Mucosa of stomach (tissue), 1 donor: ENCODE results near the gene NANOS3.
"Not testable (repeated sequence)": the region's sequence is repeated elsewhere in the genome, so short reads cannot be mapped to it uniquely, and the experiment has no call there.

Experiments used
- H3K27me3 ChIP-seq: one replicate; pipeline ENCODE4 v1.7.0; 2013; ENCODE audit warnings: mild to moderate bottlenecking, low read length; ENCODE audit not compliant: control insufficient read depth, insufficient read depth
- H3K36me3 ChIP-seq: one replicate; pipeline ENCODE4 v1.7.0; 2013; ENCODE audit warnings: low read length; ENCODE audit not compliant: control insufficient read depth, insufficient read depth
- H3K4me1 ChIP-seq: one replicate; pipeline ENCODE4 v1.7.0; 2013; ENCODE audit warnings: mild to moderate bottlenecking, low read length; ENCODE audit not compliant: control insufficient read depth, insufficient read depth
- H3K4me3 ChIP-seq: one replicate; pipeline ENCODE4 v1.7.0; 2013; ENCODE audit warnings: low read length
- H3K9ac ChIP-seq: one replicate; pipeline ENCODE4 v1.7.0; 2013; ENCODE audit warnings: mild to moderate bottlenecking, low read length, moderate library complexity
- H3K9me3 ChIP-seq: one replicate; pipeline ENCODE4 v1.7.0; 2013; ENCODE audit warnings: mild to moderate bottlenecking, low read length, moderate library complexity; ENCODE audit not compliant: control insufficient read depth
- donor health status: Pancreatic carcinoma.

Gene NANOS3

GRCh38 chr19:13906910-13907309, 30.0 kb downstream of the NANOS3 start:
- Histone ChIP-seq H3K36me3 (no peaks in the 10 kb centered on the region), H3K9ac (peak overlapping the region; percentile 89), H3K4me3 (peak overlapping the region; percentile 23), H3K27me3 (no peaks in the 10 kb centered on the region), H3K9me3 (no peaks in the 10 kb centered on the region), H3K4me1 (peaks cover 11% of the 10 kb centered on the region)

- no peaks in the 10 kb centered on the region for H3K9me3 ChIP-seq
- H3K36me3 ChIP-seq = no peaks in the 10 kb centered on the region
- no peaks in the 10 kb centered on the region for H3K27me3 ChIP-seq
- H3K9ac ChIP-seq = no peak overlapping the region
- H3K4me3 ChIP-seq = no peak overlapping the region
- H3K4me1 ChIP-seq = peaks cover 11% of the 10 kb centered on the region
Measured at GRCh38 chr19:13908674-13909073, 31.7 kb downstream of the NANOS3 start.

GRCh38 chr19:13909430-13909829, 32.5 kb downstream of the NANOS3 start:
- Histone ChIP-seq H3K9me3 (no peaks in the 10 kb centered on the region), H3K27me3 (no peaks in the 10 kb centered on the region), H3K4me3 (no peak overlapping the region), H3K36me3 (no peaks in the 10 kb centered on the region), H3K9ac (no peak overlapping the region), H3K4me1 (peaks cover 11% of the 10 kb centered on the region)

DNA sequence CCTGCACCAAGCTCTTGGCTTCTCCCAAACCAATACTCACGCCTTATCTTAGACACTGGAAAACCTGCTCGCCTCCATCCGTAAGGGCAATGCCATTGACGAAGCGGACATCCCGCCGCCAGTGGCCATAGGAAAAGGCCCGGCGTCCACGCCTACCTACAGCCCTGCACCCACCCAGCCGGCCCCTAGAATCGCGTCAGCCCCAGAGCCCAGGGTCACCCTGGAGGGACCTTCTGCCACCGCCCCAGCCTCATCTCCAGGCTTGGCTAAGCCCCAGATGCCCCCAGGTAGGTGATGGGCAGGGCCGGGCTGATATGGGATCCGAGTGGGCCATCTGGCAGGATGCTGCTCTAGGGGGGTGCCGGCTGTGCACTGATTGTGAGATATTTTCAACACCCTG, 36.4 kb downstream of the NANOS3 start:
- no peaks in the 10 kb centered on the region for H3K4me1 ChIP-seq
- no peak overlapping the region for H3K9ac ChIP-seq
- H3K27me3 ChIP-seq = no peaks in the 10 kb centered on the region
- H3K36me3 ChIP-seq = no peaks in the 10 kb centered on the region
- no peak overlapping the region for H3K4me3 ChIP-seq
- no peaks in the 10 kb centered on the region for H3K9me3 ChIP-seq

DNA sequence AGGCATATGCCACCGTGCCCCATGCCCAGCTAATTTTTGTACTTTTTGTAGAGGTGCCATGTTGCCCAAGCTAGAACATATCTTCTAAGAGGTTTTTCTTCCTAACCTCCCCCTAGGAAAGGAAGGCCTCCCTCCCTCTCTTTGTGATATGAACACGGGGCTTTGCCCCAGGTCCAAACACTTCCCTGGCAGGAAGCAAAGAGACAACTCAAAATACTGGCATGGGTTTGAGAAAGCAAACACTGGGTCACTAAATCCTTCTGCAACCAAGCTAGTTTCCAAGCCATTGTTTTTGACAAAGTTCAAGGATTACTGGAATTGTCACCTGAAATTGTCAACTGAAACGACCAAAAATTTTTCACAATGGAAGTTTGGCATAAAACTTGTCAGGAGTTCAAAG, 37.8 kb downstream of the NANOS3 start:
- H3K4me1 ChIP-seq = no peaks in the 10 kb centered on the region

DNA sequence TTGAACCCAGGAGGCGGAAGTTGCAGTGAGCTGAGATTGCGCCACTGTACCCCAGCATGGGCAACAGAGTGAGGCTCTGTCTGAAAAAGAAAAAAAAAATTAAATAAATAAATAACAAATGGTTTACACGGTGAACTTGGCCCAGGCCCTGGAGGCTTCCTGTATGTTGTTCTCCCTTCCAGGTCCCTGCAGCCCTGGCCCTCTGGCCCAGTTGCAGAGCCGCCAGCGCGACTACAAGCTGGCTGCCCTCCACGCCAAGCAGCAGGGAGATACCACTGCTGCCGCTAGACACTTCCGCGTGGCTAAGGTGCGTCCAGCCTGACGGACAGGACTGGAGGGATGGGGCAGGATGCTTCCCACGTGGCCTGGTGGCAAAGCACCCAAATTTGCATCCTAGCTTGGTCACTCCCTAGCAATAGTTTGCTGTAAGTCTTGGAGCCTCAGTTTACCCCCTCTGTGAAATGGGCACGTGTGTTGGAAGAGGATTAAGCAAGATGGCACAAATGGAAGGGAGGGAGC, 41.0 kb downstream of the NANOS3 start:
- Histone ChIP-seq H3K9me3 (no peaks in the 10 kb centered on the region), H3K9ac (no peak overlapping the region), H3K27me3 (no peaks in the 10 kb centered on the region), H3K36me3 (peaks cover 11% of the 10 kb centered on the region), H3K4me1 (no peaks in the 10 kb centered on the region), H3K4me3 (no peak overlapping the region)

More for the DNA sequence above, 37.8 kb downstream of the NANOS3 start:
- no peaks in the 10 kb centered on the region for H3K9me3 ChIP-seq
- H3K4me3 ChIP-seq = no peak overlapping the region
- no peak overlapping the region for H3K9ac ChIP-seq
- no peaks in the 10 kb centered on the region for H3K27me3 ChIP-seq
- H3K36me3 ChIP-seq = no peaks in the 10 kb centered on the region

DNA sequence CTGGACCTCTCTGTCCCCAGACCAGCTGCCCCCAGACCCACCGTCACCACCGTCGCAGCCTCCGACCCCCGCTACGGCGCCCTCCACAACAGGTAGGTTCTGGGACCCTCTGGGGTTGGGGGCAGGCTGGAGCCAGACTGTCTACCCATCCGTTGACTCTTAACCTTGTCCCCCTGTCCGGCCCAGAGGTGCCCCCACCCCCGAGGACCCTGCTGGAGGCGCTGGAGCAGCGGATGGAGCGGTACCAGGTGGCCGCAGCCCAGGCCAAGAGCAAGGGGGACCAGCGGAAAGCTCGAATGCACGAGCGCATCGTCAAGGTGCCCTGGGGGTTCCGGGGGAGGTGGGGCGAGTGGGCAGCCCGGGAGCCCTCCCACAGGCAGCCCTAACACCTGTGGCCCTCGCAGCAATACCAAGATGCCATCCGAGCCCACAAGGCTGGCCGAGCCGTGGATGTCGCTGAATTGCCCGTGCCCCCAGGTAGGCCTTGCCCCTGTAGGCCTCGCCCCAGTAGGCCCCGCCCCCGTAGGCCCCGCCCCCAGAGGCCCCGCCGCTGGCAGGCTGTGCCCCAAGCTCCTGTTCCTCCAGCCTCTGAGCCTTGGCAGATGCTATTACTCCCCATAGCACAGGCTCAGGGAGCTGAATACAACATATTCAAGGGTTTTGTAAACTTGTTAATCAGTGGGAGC, 41.9 kb downstream of the NANOS3 start:
- no peak overlapping the region for H3K9ac ChIP-seq
- no peaks in the 10 kb centered on the region for H3K27me3 ChIP-seq
- no peak overlapping the region for H3K4me3 ChIP-seq
- H3K9me3 ChIP-seq = no peaks in the 10 kb centered on the region
- H3K4me1 ChIP-seq = no peaks in the 10 kb centered on the region
- peaks cover 11% of the 10 kb centered on the region for H3K36me3 ChIP-seq

- H3K36me3 ChIP-seq = peaks cover 11% of the 10 kb centered on the region
- H3K9ac ChIP-seq = no peak overlapping the region
Measured at GRCh38 chr19:13920524-13920923, 43.6 kb downstream of the NANOS3 start.

DNA sequence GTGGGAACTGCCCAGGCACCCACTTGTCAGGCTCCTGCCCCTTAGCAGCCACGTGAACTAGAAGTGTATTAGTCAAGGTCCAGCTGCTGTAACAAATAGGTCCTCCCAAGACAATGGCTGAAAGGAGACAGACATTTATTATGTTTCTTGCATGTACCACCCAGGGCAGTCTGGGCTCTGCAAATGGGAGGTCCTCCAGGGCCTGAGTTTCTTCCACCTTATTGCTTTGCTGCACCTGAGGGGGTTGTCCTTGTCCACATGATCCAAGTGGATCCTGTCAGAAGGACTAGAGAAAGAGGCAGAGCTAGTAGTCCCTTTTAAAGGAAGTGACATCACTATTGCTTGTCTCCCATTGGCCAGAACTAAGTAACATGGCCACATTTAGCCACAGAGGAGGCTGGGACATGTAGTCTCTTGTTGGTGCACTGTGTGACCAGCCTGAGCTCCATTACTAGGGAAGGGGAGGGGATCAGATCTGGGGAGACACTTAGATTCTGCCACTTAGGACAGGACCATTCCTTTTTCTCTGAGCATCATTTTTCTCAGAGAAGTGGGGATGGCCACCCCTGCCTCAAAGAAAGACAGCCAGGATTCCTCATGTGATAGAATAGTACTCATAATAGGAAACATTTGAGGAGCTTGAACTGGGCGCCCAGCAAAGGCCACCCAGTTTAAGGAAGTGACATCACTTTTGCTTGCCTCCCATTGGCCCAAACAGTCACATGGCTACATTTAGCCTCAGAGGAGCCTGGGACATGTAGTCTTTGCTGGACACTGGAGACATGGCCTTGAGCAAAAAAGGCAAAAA, 44.2 kb downstream of the NANOS3 start:
- Histone ChIP-seq H3K36me3 (peaks cover 11% of the 10 kb centered on the region), H3K9me3 (no peaks in the 10 kb centered on the region), H3K4me3 (no peak overlapping the region), H3K9ac (no peak overlapping the region), H3K4me1 (no peaks in the 10 kb centered on the region), H3K27me3 (no peaks in the 10 kb centered on the region)

More at GRCh38 chr19:13920524-13920923, 43.6 kb downstream of the NANOS3 start:
- Histone ChIP-seq H3K27me3 (no peaks in the 10 kb centered on the region), H3K9me3 (no peaks in the 10 kb centered on the region), H3K4me3 (no peak overlapping the region), H3K4me1 (no peaks in the 10 kb centered on the region)

DNA sequence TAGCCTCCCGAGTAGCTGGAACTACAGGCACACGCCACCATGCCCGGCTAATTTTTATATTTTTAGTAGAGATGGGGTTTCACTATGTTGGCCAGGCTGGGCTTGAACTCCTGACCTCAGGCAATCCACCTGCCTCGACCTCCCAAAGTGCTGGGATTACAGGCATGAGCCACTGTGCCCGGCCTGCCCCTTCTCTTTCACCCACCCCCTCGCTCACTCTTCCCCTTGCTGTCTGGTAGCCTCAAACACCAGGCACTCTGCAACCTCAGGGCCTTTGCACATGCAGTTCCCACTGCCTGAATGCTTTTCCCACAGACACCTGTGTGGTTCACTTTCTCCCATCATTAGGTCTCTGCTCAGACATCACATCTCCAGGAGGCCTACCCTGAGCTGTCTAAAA, 45.2 kb downstream of the NANOS3 start:
- not testable (repeated sequence) for H3K4me1 ChIP-seq, H3K9ac ChIP-seq, H3K9me3 ChIP-seq, H3K27me3 ChIP-seq, H3K4me3 ChIP-seq
- peaks cover 11% of the 10 kb centered on the region for H3K36me3 ChIP-seq

DNA sequence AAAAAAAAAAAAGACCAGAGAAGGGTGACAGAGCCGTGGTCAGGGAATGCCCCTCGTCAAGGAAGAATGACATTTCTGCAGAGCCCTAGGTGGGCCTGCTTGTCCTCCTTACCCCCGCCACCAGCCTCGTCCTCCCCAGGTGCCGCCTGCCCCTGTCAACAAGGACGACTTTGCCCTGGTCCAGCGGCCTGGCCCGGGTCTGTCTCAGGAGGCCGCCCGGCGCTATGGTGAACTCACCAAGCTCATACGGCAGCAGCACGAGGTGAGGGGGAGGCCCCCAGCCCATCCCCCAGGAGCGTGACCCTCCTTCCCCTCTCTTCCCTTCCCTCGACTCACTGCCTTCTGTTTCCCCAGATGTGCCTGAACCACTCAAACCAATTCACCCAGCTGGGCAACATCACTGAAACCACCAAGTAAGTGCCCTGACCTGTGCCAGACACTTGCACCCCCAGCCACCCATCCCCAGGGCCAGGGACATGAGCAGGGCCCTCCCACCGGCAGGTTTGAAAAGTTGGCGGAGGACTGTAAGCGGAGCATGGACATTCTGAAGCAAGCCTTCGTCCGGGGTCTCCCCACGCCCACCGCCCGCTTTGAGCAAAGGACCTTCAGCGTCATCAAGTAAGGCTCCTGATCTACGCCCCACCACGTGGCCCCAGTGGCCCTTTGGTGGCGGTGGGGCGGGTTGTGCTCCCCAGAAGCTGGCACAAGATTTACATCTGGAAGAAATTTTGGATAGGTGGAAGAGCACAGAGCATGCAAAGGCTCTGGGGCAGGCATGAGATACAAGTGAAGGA, 46.5 kb downstream of the NANOS3 start:
- Histone ChIP-seq H3K27me3 (no peaks in the 10 kb centered on the region), H3K9me3 (no peaks in the 10 kb centered on the region), H3K4me3 (no peak overlapping the region), H3K36me3 (peaks cover 16% of the 10 kb centered on the region), H3K4me1 (no peaks in the 10 kb centered on the region), H3K9ac (no peak overlapping the region)

- peaks cover 10% of the 10 kb centered on the region for H3K36me3 ChIP-seq
- no peaks in the 10 kb centered on the region for H3K27me3 ChIP-seq
- H3K4me1 ChIP-seq = no peaks in the 10 kb centered on the region
- no peaks in the 10 kb centered on the region for H3K9me3 ChIP-seq
- no peak overlapping the region for H3K4me3 ChIP-seq
- H3K9ac ChIP-seq = no peak overlapping the region
Measured at GRCh38 chr19:13926010-13926409, 49.1 kb downstream of the NANOS3 start.
